WTC11 (cell line): ENCODE measurements around the gene SMYD3. TPM values are rescaled to one million over a fixed set of nuclear protein-coding genes. Genes with fewer than 3 reads are reported as not detected.

ENCODE experiments used
- ATAC-seq: fragments of 200-7000 bp; cut with Tn5 transposase; 2 replicates; pipeline ENCODE4 v1.10.0; 2021; ENCODE audit warnings: mild to moderate bottlenecking, moderate library complexity
- CTCF ChIA-PET: fragments of 300-600 bp; sonication (Branson Sonifier 250); formaldehyde crosslinking; loops from one replicate; lab custom pipeline; 2021; ENCODE audit warnings: antibody characterized with exemption; lab: Charles Lee
- POLR2A ChIA-PET: fragments of 350-600 bp; sonication (Branson Sonifier 250); formaldehyde crosslinking; loops from one replicate; lab custom pipeline; 2021; ENCODE audit warnings: antibody characterized with exemption; lab: Charles Lee
- DNase-seq: peaks from one replicate; pipeline ENCODE4 v3.0.0; 2021; ENCODE audit warnings: low spot score
- H3K27ac Mint-ChIP-seq: 2 replicates; pipeline ENCODE4 v1.8.0; 2021; ENCODE audit warnings: mixed read lengths
- H3K27me3 Mint-ChIP-seq: 2 replicates; pipeline ENCODE4 v1.8.0; 2021; ENCODE audit warnings: low read depth, mild to moderate bottlenecking, moderate library complexity, mixed read lengths
- H3K36me3 Mint-ChIP-seq: 2 replicates; pipeline ENCODE4 v1.8.0; 2021; ENCODE audit warnings: mixed read lengths
- H3K4me1 Mint-ChIP-seq: 2 replicates; pipeline ENCODE4 v1.8.0; 2022; ENCODE audit warnings: mixed read lengths
- H3K4me3 Mint-ChIP-seq: 2 replicates; pipeline ENCODE4 v1.8.0; 2021; ENCODE audit warnings: mild to moderate bottlenecking, moderate library complexity, mixed read lengths
- H3K9me3 Mint-ChIP-seq: 2 replicates; pipeline ENCODE4 v1.8.0; 2021; ENCODE audit warnings: mixed read lengths
- ATF1 ChIP-seq: sonication (generic); formaldehyde crosslinking; IDR thresholded peaks from 2 replicates; pipeline ENCODE4 v1.8.1; 2023; ENCODE audit warnings: mild to moderate bottlenecking, moderate library complexity, missing genetic modification reagents
- CDX4 ChIP-seq: fragments of 250-450 bp; sonication (Bioruptor Pico); IDR thresholded peaks from 2 replicates; pipeline ENCODE4 v1.9.0; 2021; ENCODE audit warnings: moderate library complexity, mild to moderate bottlenecking, inconsistent platforms, borderline replicate concordance
- CREB1 ChIP-seq: sonication (generic); formaldehyde crosslinking; IDR thresholded peaks from 2 replicates; pipeline ENCODE4 v1.8.0; 2023; ENCODE audit warnings: mild to moderate bottlenecking, missing genetic modification reagents
- CREM ChIP-seq: sonication (generic); formaldehyde crosslinking; IDR thresholded peaks from 2 replicates; pipeline ENCODE4 v1.8.1; 2022; ENCODE audit warnings: mild to moderate bottlenecking, missing genetic modification reagents, moderate library complexity
- CTCF ChIP-seq: fragments of 200-600 bp; IDR thresholded peaks from 2 replicates; pipeline ENCODE4 v1.8.0; 2022; ENCODE audit warnings: antibody characterized with exemption
- ELF4 ChIP-seq: sonication (generic); formaldehyde crosslinking; IDR thresholded peaks from 2 replicates; pipeline ENCODE4 v1.8.1; 2022; ENCODE audit warnings: low read depth, mild to moderate bottlenecking, moderate library complexity, missing genetic modification reagents
- ESRRA ChIP-seq: sonication (generic); formaldehyde crosslinking; IDR thresholded peaks from 2 replicates; pipeline ENCODE4 v1.8.1; 2022; ENCODE audit warnings: mild to moderate bottlenecking, missing genetic modification reagents, borderline replicate concordance
- FOXK1 ChIP-seq: sonication (generic); formaldehyde crosslinking; IDR thresholded peaks from 2 replicates; pipeline ENCODE4 v1.8.0; 2022; ENCODE audit warnings: mild to moderate bottlenecking, moderate library complexity, missing genetic modification reagents
- GRHL2 ChIP-seq: fragments of 250-450 bp; sonication (Bioruptor Pico); IDR thresholded peaks from 2 replicates; pipeline ENCODE4 v1.8.0; 2022; ENCODE audit warnings: mild to moderate bottlenecking, moderate library complexity; ENCODE audit not compliant: insufficient replicate concordance, severe bottlenecking
- HMGA2 ChIP-seq: fragments of 250-450 bp; sonication (Bioruptor Pico); IDR thresholded peaks from 2 replicates; pipeline ENCODE4 v1.4.0; 2021; ENCODE audit warnings: mild to moderate bottlenecking, moderate library complexity
- IRF1 ChIP-seq: sonication (generic); formaldehyde crosslinking; IDR thresholded peaks from 2 replicates; pipeline ENCODE4 v1.8.0; 2023; ENCODE audit warnings: missing genetic modification reagents
- JUN ChIP-seq: sonication (generic); formaldehyde crosslinking; IDR thresholded peaks from 2 replicates; pipeline ENCODE4 v1.8.0; 2023; ENCODE audit warnings: mild to moderate bottlenecking, missing genetic modification reagents
- KAT7 ChIP-seq: sonication (generic); formaldehyde crosslinking; IDR thresholded peaks from 2 replicates; pipeline ENCODE4 v1.8.1; 2023; ENCODE audit warnings: missing genetic modification reagents, mild to moderate bottlenecking, borderline replicate concordance
- MXD4 ChIP-seq: fragments of 250-450 bp; sonication (Bioruptor Pico); IDR thresholded peaks from 2 replicates; pipeline ENCODE4 v1.8.0; 2021; ENCODE audit warnings: mild to moderate bottlenecking, moderate library complexity, borderline replicate concordance
- NFYB ChIP-seq: sonication (generic); formaldehyde crosslinking; conservative IDR thresholded peaks from 2 replicates; pipeline ENCODE4 v1.8.0; 2022; ENCODE audit warnings: low read depth, missing genetic modification reagents
- NR2C2 ChIP-seq: sonication (generic); formaldehyde crosslinking; IDR thresholded peaks from 2 replicates; pipeline ENCODE4 v1.8.0; 2022; ENCODE audit warnings: mild to moderate bottlenecking, missing genetic modification reagents
- SMAD3 ChIP-seq: sonication (generic); formaldehyde crosslinking; IDR thresholded peaks from 2 replicates; pipeline ENCODE4 v1.8.0; 2022; ENCODE audit warnings: missing genetic modification reagents, mild to moderate bottlenecking, borderline replicate concordance
- SMAD4 ChIP-seq: sonication (generic); formaldehyde crosslinking; IDR thresholded peaks from 2 replicates; pipeline ENCODE4 v1.8.0; 2022; ENCODE audit warnings: mild to moderate bottlenecking, missing genetic modification reagents
- ZNF138 ChIP-seq: sonication (generic); formaldehyde crosslinking; conservative IDR thresholded peaks from 2 replicates; pipeline ENCODE4 v1.8.1; 2022; ENCODE audit warnings: mild to moderate bottlenecking, moderate library complexity, missing genetic modification reagents
- ZNF219 ChIP-seq: sonication (generic); formaldehyde crosslinking; IDR thresholded peaks from 2 replicates; pipeline ENCODE4 v1.8.0; 2023; ENCODE audit warnings: missing genetic modification reagents, mild to moderate bottlenecking, borderline replicate concordance
- ZNF281 ChIP-seq: sonication (generic); formaldehyde crosslinking; IDR thresholded peaks from 2 replicates; pipeline ENCODE4 v1.8.0; 2023; ENCODE audit warnings: mild to moderate bottlenecking, missing genetic modification reagents
- ZNF317 ChIP-seq: sonication (generic); formaldehyde crosslinking; IDR thresholded peaks from 2 replicates; pipeline ENCODE4 v1.8.1; 2023; ENCODE audit warnings: low read depth, mild to moderate bottlenecking, moderate library complexity, missing genetic modification reagents, borderline replicate concordance
- ZNF396 ChIP-seq: fragments of 250-450 bp; sonication (Bioruptor Pico); IDR thresholded peaks from 2 replicates; pipeline ENCODE4 v1.8.0; 2021; ENCODE audit warnings: mild to moderate bottlenecking, moderate library complexity, borderline replicate concordance
- ZNF416 ChIP-seq: fragments of 250-450 bp; sonication (Bioruptor Pico); IDR thresholded peaks from 2 replicates; pipeline ENCODE4 v1.9.0; 2021; ENCODE audit warnings: mild to moderate bottlenecking, inconsistent platforms
- ZNF425 ChIP-seq: fragments of 250-450 bp; sonication (Bioruptor Pico); conservative IDR thresholded peaks from 2 replicates; pipeline ENCODE4 v1.9.0; 2021; ENCODE audit warnings: mild to moderate bottlenecking
- ZNF512 ChIP-seq: sonication (generic); formaldehyde crosslinking; IDR thresholded peaks from 2 replicates; pipeline ENCODE4 v1.8.1; 2022; ENCODE audit warnings: missing genetic modification reagents, borderline replicate concordance
- total RNA-seq: library from RNA; stranded (reverse); gene quantifications from 3 replicates; pipeline ENCODE4 v1.2.3, GENCODE V29; 2021

The SMYD3 gene
- total RNA-seq, 1 experiment from 2014 or later = 21.4 TPM

GRCh38 chr1:245867738-245868137 is 639.3 kb downstream of the SMYD3 start:
- Mint-ChIP-seq H3K27me3 (no peaks in the 10 kb centered on the region), H3K9me3 (no peaks in the 10 kb centered on the region), H3K36me3 (no peaks in the 10 kb centered on the region), H3K4me3 (no peak overlapping the region), H3K27ac (no peak overlapping the region), H3K4me1 (no peaks in the 10 kb centered on the region)
- TF ChIP-seq KAT7 = no peak
- no peak for TF ChIP-seq ZNF425 (CRISPR knock-in tag)
- no peak for TF ChIP-seq NFYB (CRISPR knock-in tag)
- TF ChIP-seq ZNF219 (CRISPR knock-in tag) = no peak
- no peak for TF ChIP-seq CTCF
- no peak for TF ChIP-seq JUN
- TF ChIP-seq GRHL2 (CRISPR knock-in tag) = no peak
- no peak for TF ChIP-seq HMGA2 (CRISPR knock-in tag)
- no peak for TF ChIP-seq SMAD3 (CRISPR knock-in tag)
- no peak for TF ChIP-seq ZNF317
- TF ChIP-seq ZNF281 (CRISPR knock-in tag) = no peak
- no peak for TF ChIP-seq CREB1 (CRISPR knock-in tag)
- TF ChIP-seq ELF4 = no peak
- no peak for TF ChIP-seq CREM (CRISPR knock-in tag)
- TF ChIP-seq SMAD4 (CRISPR knock-in tag) = no peak
- no peak for TF ChIP-seq NR2C2 (CRISPR knock-in tag)
- no peak for TF ChIP-seq ZNF512 (CRISPR knock-in tag)
- no peak for TF ChIP-seq ESRRA
- no peak for TF ChIP-seq FOXK1 (CRISPR knock-in tag)
- ChIA-PET POLR2A (no interaction called here), CTCF (interaction anchor here (3.9 kb wide), 1 partner anchor 21 kb away, joined by 15 read pairs; no protein-coding TSS in a partner anchor)
- DNase-seq (no peak), ATAC-seq (no peak)

GRCh38 chr1:245864872-245865271 is 642.2 kb downstream of the SMYD3 start:
- ChIA-PET POLR2A (no interaction called here), CTCF (interaction anchor here (1.5 kb wide), 1 partner anchor 24 kb away, joined by 5 read pairs; no protein-coding TSS in a partner anchor)
- no peak overlapping the region for H3K4me3 Mint-ChIP-seq
- H3K36me3 Mint-ChIP-seq = no peaks in the 10 kb centered on the region
- no peaks in the 10 kb centered on the region for H3K27me3 Mint-ChIP-seq
- H3K4me1 Mint-ChIP-seq = no peaks in the 10 kb centered on the region
- no peak for DNase-seq
- no peak for ATAC-seq
- H3K9me3 Mint-ChIP-seq = no peaks in the 10 kb centered on the region
- H3K27ac Mint-ChIP-seq = no peak overlapping the region
- TF ChIP-seq CREM (CRISPR knock-in tag) = no peak
- no peak for TF ChIP-seq ZNF138 (CRISPR knock-in tag)
- no peak for TF ChIP-seq CDX4 (CRISPR knock-in tag)
- TF ChIP-seq ZNF219 (CRISPR knock-in tag) = no peak
- no peak for TF ChIP-seq ZNF416 (CRISPR knock-in tag)
- no peak for TF ChIP-seq MXD4 (CRISPR knock-in tag)
- TF ChIP-seq ATF1 = no peak
- TF ChIP-seq ZNF396 (CRISPR knock-in tag) = no peak
- TF ChIP-seq IRF1 (CRISPR knock-in tag) = no peak
